Progenitor cell of endocrine pancreas (in vitro differentiated cells): ENCODE measurements around the gene GRIK5. TPM values are rescaled to one million over a fixed set of nuclear protein-coding genes. Genes with fewer than 3 reads are reported as not detected.

Source experiments
- DNase-seq: peaks from one replicate; pipeline ENCODE4 v3.0.0; 2021; ENCODE audit warnings: low spot score; ENCODE audit not compliant: unreplicated experiment
- H3K27ac Mint-ChIP-seq: 2 replicates; pipeline ENCODE4 v1.8.0; 2021; ENCODE audit warnings: mild to moderate bottlenecking, moderate library complexity, mixed read lengths
- H3K27me3 Mint-ChIP-seq: 2 replicates; pipeline ENCODE4 v1.8.0; 2021; ENCODE audit warnings: mixed read lengths
- H3K36me3 Mint-ChIP-seq: 2 replicates; pipeline ENCODE4 v1.8.0; 2022; ENCODE audit warnings: mixed read lengths; ENCODE audit not compliant: insufficient read depth
- H3K4me1 Mint-ChIP-seq: 2 replicates; pipeline ENCODE4 v1.8.0; 2021; ENCODE audit warnings: low read depth, mixed read lengths
- H3K4me3 Mint-ChIP-seq: 2 replicates; pipeline ENCODE4 v1.8.0; 2021; ENCODE audit warnings: low read depth, mild to moderate bottlenecking, moderate library complexity, mixed read lengths
- H3K9me3 Mint-ChIP-seq: 2 replicates; pipeline ENCODE4 v1.8.0; 2021; ENCODE audit warnings: low read depth, mixed read lengths
- total RNA-seq: library from RNA; stranded (reverse); gene quantifications from 2 replicates; pipeline ENCODE4 v1.2.1, GENCODE V29; 2021
- TF ChIP-seq, protein P1 (sequence below): fragments of 200-600 bp; sonication (generic); IDR thresholded peaks from one replicate; pipeline ENCODE4 v1.5.0; 2021; ENCODE audit warnings: antibody characterized with exemption, mild to moderate bottlenecking; ENCODE audit not compliant: unreplicated experiment

Gene GRIK5
- total RNA-seq, 1 donor from 2014 or later, result 11.6 TPM

DNA sequence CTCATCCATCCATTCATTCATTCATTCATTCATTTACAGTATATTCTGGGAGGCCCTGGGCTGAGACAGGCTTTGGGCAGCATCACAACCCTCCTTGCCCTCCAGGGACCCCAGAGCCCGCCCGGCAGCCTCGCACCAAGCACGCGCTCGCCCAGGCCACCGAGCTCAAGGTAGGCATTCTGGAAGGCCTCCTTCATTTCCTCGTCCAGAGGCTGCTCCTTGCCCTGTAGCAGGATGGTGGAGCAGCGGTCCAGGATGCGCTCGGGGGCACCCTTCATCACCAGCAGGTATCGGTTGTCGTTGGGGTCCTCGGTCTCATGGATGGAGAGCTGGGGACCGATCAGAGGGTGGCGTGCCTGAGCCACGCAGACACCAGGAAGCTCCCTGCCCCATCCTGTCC is 91.5 kb downstream of the GRIK5 start:
- no peak for DNase-seq
- Mint-ChIP-seq H3K36me3 (no peaks in the 10 kb centered on the region), H3K27me3 (peaks cover 6% of the 10 kb centered on the region), H3K27ac (no peak overlapping the region), H3K4me3 (no peak overlapping the region), H3K9me3 (no peaks in the 10 kb centered on the region), H3K4me1 (no peaks in the 10 kb centered on the region)
- TF ChIP-seq, protein P1, sequence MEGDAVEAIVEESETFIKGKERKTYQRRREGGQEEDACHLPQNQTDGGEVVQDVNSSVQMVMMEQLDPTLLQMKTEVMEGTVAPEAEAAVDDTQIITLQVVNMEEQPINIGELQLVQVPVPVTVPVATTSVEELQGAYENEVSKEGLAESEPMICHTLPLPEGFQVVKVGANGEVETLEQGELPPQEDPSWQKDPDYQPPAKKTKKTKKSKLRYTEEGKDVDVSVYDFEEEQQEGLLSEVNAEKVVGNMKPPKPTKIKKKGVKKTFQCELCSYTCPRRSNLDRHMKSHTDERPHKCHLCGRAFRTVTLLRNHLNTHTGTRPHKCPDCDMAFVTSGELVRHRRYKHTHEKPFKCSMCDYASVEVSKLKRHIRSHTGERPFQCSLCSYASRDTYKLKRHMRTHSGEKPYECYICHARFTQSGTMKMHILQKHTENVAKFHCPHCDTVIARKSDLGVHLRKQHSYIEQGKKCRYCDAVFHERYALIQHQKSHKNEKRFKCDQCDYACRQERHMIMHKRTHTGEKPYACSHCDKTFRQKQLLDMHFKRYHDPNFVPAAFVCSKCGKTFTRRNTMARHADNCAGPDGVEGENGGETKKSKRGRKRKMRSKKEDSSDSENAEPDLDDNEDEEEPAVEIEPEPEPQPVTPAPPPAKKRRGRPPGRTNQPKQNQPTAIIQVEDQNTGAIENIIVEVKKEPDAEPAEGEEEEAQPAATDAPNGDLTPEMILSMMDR, result no peak

- H3K36me3 Mint-ChIP-seq, result no peaks in the 10 kb centered on the region
- no peaks in the 10 kb centered on the region for H3K4me1 Mint-ChIP-seq
- no peak overlapping the region for H3K4me3 Mint-ChIP-seq
- H3K27ac Mint-ChIP-seq, result no peak overlapping the region
- DNase-seq, result no peak
- H3K9me3 Mint-ChIP-seq, result no peaks in the 10 kb centered on the region
- TF ChIP-seq, protein P1, result no peak
- peaks cover 6% of the 10 kb centered on the region for H3K27me3 Mint-ChIP-seq
Measured at GRCh38 chr19:41977916-41978315, 92.1 kb downstream of the GRIK5 start.

DNA sequence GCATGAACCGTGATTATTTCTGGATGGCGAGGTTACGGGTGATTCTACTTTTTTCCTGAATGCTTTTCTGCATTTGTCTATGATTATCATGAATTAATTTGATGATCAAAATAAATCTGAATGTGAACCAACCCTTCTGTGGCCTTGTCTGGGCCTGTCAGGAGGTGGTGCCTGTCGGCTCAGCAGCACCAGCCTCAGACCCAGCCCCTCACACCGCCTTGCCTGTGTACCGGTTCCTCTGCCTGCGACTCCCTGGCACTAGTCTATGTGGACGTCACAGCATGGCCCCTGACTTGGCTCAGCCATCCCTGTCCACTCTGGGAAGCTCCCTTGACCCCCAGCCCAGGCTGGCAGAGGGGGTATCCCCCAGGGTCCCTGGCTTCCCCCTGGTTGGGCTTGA is 95.4 kb downstream of the GRIK5 start:
- H3K36me3 Mint-ChIP-seq, result no peaks in the 10 kb centered on the region
- TF ChIP-seq, protein P1, result no peak
- H3K27me3 Mint-ChIP-seq, result peaks cover 4% of the 10 kb centered on the region

DNA sequence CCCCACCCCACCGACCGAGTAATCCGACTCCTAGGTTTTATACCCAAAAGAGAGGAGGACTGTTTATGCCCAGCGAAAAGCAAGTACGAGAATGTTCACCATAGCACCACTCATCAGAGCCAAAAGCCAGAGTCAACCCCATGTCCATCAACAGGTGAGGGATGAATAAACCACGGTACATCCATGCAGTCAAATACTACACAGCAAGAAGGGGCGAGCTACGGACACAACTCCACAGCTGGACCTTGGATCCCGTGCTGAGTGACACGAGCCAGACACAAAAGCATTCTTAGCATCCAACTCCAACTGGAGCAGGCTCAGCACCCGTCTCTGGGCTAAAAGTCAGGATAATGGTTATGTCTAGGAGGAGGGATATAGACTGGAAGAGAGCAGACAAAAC is 98.6 kb downstream of the GRIK5 start:
- TF ChIP-seq, protein P1, result no peak
- no peak for DNase-seq
- no peak overlapping the region for H3K27ac Mint-ChIP-seq
- H3K36me3 Mint-ChIP-seq, result no peaks in the 10 kb centered on the region
- no peaks in the 10 kb centered on the region for H3K4me1 Mint-ChIP-seq
- H3K4me3 Mint-ChIP-seq, result no peak overlapping the region
- H3K27me3 Mint-ChIP-seq, result peaks cover 21% of the 10 kb centered on the region
- H3K9me3 Mint-ChIP-seq, result no peaks in the 10 kb centered on the region

More for the DNA sequence above, 95.4 kb downstream of the GRIK5 start:
- no peak overlapping the region for H3K4me3 Mint-ChIP-seq
- no peak for DNase-seq
- H3K4me1 Mint-ChIP-seq, result no peaks in the 10 kb centered on the region
- no peaks in the 10 kb centered on the region for H3K9me3 Mint-ChIP-seq
- no peak overlapping the region for H3K27ac Mint-ChIP-seq

- Mint-ChIP-seq H3K27me3 (peaks cover 24% of the 10 kb centered on the region), H3K27ac (no peak overlapping the region), H3K36me3 (no peaks in the 10 kb centered on the region), H3K4me3 (no peak overlapping the region), H3K9me3 (no peaks in the 10 kb centered on the region), H3K4me1 (no peaks in the 10 kb centered on the region)
- TF ChIP-seq, protein P1, result no peak
- no peak for DNase-seq
Measured at GRCh38 chr19:41969772-41970458, 100.1 kb downstream of the GRIK5 start.
